ENCODE results near the gene SFXN4.

GRCh38 chr10:119210633-119211032, 45.1 kb upstream of the SFXN4 start:
- TF ChIP-seq CTCF (IDR thresholded peaks at IDR 0.05) (no peak), EZH2 (IDR thresholded peaks at IDR 0.05) (no peak), EZH2phosphoT487 (IDR thresholded peaks at IDR 0.05) (no peak)
